Stimulated activated naive CD8-positive, alpha-beta T cell treated with anti-CD3 and anti-CD28 coated beads, Interleukin-15, Interleukin-2, amounts not matched to agents 100 ng/mL and 50 ng/mL, for 24 hours (primary cell): Measurements from ENCODE around the gene TXNDC5.

Experiments
- H3K27ac Mint-ChIP-seq: one replicate; pipeline ENCODE4 v1.8.0; 2021; ENCODE audit warnings: mild to moderate bottlenecking, mixed read lengths
- H3K27me3 Mint-ChIP-seq: one replicate; pipeline ENCODE4 v1.8.0; 2021; ENCODE audit warnings: mixed read lengths
- H3K36me3 Mint-ChIP-seq: one replicate; pipeline ENCODE4 v1.8.0; 2021; ENCODE audit warnings: low read depth, mixed read lengths
- H3K4me1 Mint-ChIP-seq: one replicate; pipeline ENCODE4 v1.8.0; 2021; ENCODE audit warnings: low read depth, mixed read lengths
- H3K4me3 Mint-ChIP-seq: one replicate; pipeline ENCODE4 v1.8.0; 2021; ENCODE audit warnings: mild to moderate bottlenecking, mixed read lengths
- H3K9me3 Mint-ChIP-seq: one replicate; pipeline ENCODE4 v1.8.0; 2021; ENCODE audit warnings: mixed read lengths

The TXNDC5 gene

DNA sequence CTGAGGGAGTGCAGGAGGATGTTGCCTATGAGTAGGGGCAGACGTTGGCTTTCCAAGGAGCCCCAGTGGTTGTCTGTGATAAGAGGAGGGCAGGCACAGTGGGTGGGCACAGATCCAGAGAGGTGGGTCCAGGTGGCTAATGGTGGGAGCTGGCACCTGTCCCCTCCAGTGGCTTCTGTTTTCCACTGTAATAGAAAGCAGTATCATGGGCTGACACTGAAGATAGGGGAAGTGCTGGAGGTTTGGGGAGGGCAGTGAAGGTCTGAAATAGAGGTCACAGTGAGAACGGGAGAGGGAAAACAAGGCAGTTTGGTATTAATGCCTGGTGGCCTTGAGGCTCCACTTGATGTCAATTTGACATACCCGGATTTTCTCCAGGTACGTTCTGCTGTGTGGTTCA, 10.5 kb upstream of the TXNDC5 start:
- Mint-ChIP-seq H3K9me3 (peaks cover 11% of the 10 kb centered on the region), H3K27me3 (peaks cover 8% of the 10 kb centered on the region), H3K4me1 (no peaks in the 10 kb centered on the region), H3K27ac (no peak overlapping the region), H3K4me3 (no peak overlapping the region), H3K36me3 (peaks cover 8% of the 10 kb centered on the region)

DNA sequence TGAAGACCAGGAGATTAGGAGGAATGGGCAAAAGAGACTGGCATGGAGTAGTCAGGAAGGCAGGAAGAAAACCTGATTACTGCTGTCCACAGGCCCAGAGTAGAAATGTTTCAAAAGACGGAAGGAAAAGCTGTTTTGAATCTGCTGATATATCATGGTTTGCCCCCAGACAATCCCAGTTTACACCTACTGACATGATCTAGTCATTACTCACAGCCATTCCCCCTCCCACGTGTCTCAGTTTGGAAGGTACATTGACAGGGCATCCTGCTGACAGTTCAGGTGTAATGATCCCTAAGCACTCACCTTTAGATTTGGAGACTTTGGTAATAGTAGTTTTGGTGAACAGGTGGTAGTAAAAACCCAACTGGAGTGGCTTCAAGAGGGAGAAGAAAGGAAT, 9.8 kb upstream of the TXNDC5 start:
- Mint-ChIP-seq H3K9me3 (peaks cover 9% of the 10 kb centered on the region), H3K4me1 (no peaks in the 10 kb centered on the region), H3K4me3 (no peak overlapping the region), H3K36me3 (peaks cover 6% of the 10 kb centered on the region), H3K27ac (no peak overlapping the region), H3K27me3 (peaks cover 7% of the 10 kb centered on the region)

- Mint-ChIP-seq H3K27me3 (peaks cover 1% of the 10 kb centered on the region), H3K27ac (no peak overlapping the region), H3K4me1 (no peaks in the 10 kb centered on the region), H3K36me3 (peaks cover under 1% of the 10 kb centered on the region), H3K4me3 (no peak overlapping the region), H3K9me3 (peaks cover 3% of the 10 kb centered on the region)
Observed at GRCh38 chr6:7919871-7920270, 9.3 kb upstream of the TXNDC5 start.

DNA sequence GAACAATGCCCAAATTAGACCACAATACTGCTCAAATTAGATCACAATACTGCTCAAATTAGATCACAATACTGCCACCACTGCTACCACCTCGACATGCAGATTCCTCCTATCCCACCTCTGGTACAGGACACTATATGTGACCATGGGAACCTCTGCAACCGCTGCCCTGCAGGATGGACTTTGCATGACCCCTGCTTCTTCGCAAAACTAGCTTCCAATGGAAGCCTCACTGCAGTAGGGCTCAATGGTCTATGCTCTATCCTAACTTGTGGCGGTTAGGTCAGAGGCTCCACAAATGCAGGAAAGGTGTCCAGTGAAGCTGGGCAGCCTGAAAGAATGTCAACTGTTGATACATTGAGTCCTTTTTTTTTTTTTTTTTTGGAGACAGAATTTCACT, 7.8 kb upstream of the TXNDC5 start:
- no peaks in the 10 kb centered on the region for H3K27me3 Mint-ChIP-seq
- H3K4me3 Mint-ChIP-seq = no peak overlapping the region
- H3K4me1 Mint-ChIP-seq = no peaks in the 10 kb centered on the region
- H3K9me3 Mint-ChIP-seq = no peaks in the 10 kb centered on the region
- H3K27ac Mint-ChIP-seq = no peak overlapping the region
- no peaks in the 10 kb centered on the region for H3K36me3 Mint-ChIP-seq

DNA sequence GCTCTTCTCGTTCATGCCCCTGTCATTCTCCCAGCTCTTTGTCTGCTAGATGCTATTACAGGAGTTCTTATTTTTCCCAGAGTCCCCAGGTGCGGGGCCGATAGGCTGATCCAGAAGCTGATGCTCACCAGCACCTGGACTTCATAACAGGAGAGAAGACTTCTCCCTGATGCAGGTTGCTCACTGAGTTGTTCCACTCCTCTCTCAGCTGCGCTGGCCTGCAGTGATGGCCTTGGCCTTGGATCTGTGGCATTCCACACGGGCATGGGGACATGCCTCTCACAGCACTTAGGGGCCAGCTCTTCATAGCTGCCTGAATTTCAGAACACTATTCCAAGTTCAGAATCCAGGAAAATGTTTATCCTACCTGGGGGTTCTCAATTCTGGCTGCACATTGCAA, 7.1 kb upstream of the TXNDC5 start:
- H3K9me3 Mint-ChIP-seq = no peaks in the 10 kb centered on the region

GRCh38 chr6:7916959-7917358, 6.4 kb upstream of the TXNDC5 start:
- Mint-ChIP-seq H3K4me3 (no peak overlapping the region), H3K4me1 (no peaks in the 10 kb centered on the region), H3K36me3 (no peaks in the 10 kb centered on the region), H3K27ac (no peak overlapping the region), H3K27me3 (no peaks in the 10 kb centered on the region), H3K9me3 (no peaks in the 10 kb centered on the region)

More for the DNA sequence above, 7.1 kb upstream of the TXNDC5 start:
- Mint-ChIP-seq H3K4me1 (no peaks in the 10 kb centered on the region), H3K4me3 (no peak overlapping the region), H3K36me3 (no peaks in the 10 kb centered on the region), H3K27ac (no peak overlapping the region), H3K27me3 (no peaks in the 10 kb centered on the region)

DNA sequence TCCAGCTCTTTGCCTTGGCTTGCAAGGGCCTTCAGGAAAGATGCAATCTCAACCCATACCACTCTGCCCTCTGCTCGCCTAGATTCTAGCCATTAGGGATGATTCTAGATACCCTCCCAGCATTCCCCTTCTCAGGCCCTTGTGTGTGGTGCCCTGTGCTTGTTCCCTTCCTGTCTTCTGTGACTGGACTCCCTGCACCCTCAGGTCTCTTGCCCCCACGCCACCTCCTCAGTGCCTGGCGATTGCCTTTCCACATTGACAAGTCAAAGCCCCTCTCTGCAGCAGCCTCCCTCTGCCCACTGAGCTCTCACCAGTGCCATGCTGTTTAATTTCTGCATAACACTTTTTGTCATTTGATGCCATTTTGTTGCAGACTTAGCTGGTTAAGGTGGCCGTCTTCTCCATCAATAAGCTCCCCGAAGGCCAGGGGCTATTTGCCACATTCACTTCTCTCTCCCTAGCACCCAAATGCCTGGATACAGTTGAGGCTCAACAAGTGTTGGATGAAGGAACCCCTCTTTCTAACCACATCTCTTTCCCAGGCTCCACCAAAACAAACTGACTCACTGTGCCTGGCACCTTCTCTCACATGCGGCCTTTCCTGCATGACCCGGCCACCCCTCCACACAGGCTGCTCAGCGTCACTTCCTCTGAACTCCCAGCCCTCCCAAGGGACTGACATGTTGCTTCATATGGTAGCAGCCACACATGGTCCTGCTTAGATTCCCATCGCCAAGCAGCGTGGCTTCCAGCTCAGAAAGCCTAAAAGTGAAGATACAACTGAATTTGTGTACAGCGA, 4.6 kb upstream of the TXNDC5 start:
- H3K36me3 Mint-ChIP-seq = no peaks in the 10 kb centered on the region
- no peak overlapping the region for H3K27ac Mint-ChIP-seq
- no peaks in the 10 kb centered on the region for H3K9me3 Mint-ChIP-seq
- H3K4me3 Mint-ChIP-seq = no peak overlapping the region
- no peaks in the 10 kb centered on the region for H3K27me3 Mint-ChIP-seq
- H3K4me1 Mint-ChIP-seq = peaks cover 4% of the 10 kb centered on the region

DNA sequence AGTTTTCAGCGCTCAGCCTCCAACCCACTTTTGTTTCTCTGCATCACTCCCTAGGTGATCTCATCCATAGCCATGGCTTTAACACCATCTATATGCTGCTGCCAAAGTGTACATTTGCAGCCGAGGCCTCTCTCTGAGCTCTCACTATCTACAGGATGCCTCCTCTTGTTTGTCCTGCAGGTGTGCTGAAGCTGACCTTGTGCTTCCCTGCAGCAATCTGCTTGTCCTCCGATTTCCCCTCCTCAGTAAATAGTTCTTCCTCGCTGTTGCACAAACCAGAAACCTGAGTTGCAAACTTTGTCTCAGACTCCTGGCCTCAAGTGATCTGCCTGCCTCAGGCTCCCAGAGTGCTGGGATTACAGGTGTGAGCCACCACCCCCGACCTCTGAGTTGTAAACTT, 3.7 kb upstream of the TXNDC5 start:
- H3K27ac Mint-ChIP-seq = no peak overlapping the region

DNA sequence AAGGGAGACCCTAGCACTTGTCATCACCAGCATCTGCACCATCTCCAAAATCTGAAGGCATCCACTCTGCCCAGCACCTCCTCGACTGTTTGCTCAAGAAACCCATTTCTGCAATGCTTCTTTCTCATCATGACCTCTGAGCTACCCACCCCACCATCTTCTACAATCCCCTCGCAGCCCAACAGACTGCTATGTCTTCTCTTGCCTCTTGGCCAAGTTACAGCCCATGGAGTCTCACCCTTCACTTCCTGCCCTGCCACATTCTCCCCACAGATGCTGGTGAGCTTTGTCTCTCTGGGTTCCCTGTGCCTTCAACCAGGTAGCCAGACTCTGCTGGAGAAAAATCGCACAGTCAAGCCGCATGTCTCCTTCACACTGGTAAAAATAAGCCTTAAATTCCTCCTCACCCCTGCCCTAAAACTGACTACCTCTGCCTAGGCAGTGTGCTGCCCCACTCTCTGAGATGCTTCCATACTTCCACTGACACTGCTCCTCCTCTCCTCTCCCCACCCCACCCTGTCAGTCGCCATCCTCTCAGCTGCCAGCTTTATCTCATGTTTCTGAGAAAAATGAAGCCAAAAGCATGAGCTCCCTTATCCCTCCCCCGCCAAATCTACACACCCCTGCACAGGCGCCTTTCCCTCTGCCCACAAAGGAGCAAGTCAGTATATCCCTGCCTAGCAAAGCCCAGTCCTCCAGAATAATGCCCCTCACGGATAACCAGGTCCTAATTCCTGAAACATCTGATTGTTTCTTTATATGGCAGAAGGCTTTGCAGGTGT, 2.3 kb upstream of the TXNDC5 start:
- no peaks in the 10 kb centered on the region for H3K27me3 Mint-ChIP-seq
- no peak overlapping the region for H3K4me3 Mint-ChIP-seq
- H3K9me3 Mint-ChIP-seq = no peaks in the 10 kb centered on the region
- H3K4me1 Mint-ChIP-seq = peaks cover 10% of the 10 kb centered on the region
- peaks cover 13% of the 10 kb centered on the region for H3K36me3 Mint-ChIP-seq
- H3K27ac Mint-ChIP-seq = no peak overlapping the region

More for the DNA sequence above, 3.7 kb upstream of the TXNDC5 start:
- no peaks in the 10 kb centered on the region for H3K9me3 Mint-ChIP-seq
- H3K36me3 Mint-ChIP-seq = peaks cover 4% of the 10 kb centered on the region
- H3K27me3 Mint-ChIP-seq = no peaks in the 10 kb centered on the region
- H3K4me1 Mint-ChIP-seq = peaks cover 4% of the 10 kb centered on the region
- H3K4me3 Mint-ChIP-seq = no peak overlapping the region

DNA sequence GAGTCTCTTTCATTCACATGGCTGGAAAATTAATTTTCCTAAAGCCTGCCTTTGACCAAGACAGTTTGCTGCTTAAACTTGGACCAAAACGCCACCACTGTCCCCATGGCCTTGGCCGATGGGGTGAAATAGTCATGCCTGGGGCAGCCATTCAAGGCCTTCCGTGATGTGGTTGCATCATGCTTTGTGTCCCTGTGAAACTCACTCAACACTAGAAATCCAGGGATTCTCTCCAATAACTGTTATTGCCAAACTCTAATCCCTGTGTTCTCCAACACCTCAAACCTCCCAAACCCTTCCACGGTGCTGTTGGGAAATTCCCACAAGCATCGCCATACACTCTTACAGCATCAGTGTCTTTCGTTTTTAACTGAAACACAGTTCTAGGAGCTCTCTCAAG, 1.4 kb upstream of the TXNDC5 start:
- Mint-ChIP-seq H3K36me3 (peaks cover 19% of the 10 kb centered on the region), H3K4me1 (peaks cover 15% of the 10 kb centered on the region), H3K9me3 (no peaks in the 10 kb centered on the region), H3K4me3 (no peak overlapping the region), H3K27ac (no peak overlapping the region), H3K27me3 (no peaks in the 10 kb centered on the region)

GRCh38 chr6:7911345-7911725, 747 bp upstream of the TXNDC5 start:
- Mint-ChIP-seq H3K4me3 (no peak overlapping the region), H3K36me3 (peaks cover 25% of the 10 kb centered on the region), H3K27me3 (no peaks in the 10 kb centered on the region), H3K27ac (no peak overlapping the region), H3K4me1 (peaks cover 15% of the 10 kb centered on the region), H3K9me3 (no peaks in the 10 kb centered on the region)

DNA sequence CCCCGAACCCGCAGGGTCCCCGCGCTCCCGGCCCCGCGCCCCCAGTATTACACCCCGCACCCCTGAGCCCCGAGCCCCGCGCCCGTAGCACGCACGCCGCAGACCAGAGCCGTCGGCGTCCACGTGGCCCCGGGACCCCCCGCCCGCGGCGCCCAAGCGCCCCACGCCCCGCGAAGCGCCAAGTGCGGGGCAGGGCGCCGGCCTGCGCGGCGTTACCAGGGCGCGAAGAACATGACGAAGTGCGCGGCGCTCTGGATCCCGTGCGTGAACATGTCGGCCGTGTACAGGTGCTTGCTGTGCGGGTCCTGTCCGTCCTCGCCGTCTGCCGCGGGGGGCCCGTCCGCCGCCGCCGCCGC, 312 bp downstream of the TXNDC5 start:
- H3K27me3 Mint-ChIP-seq = no peaks in the 10 kb centered on the region
- H3K4me3 Mint-ChIP-seq = no peak overlapping the region

DNA sequence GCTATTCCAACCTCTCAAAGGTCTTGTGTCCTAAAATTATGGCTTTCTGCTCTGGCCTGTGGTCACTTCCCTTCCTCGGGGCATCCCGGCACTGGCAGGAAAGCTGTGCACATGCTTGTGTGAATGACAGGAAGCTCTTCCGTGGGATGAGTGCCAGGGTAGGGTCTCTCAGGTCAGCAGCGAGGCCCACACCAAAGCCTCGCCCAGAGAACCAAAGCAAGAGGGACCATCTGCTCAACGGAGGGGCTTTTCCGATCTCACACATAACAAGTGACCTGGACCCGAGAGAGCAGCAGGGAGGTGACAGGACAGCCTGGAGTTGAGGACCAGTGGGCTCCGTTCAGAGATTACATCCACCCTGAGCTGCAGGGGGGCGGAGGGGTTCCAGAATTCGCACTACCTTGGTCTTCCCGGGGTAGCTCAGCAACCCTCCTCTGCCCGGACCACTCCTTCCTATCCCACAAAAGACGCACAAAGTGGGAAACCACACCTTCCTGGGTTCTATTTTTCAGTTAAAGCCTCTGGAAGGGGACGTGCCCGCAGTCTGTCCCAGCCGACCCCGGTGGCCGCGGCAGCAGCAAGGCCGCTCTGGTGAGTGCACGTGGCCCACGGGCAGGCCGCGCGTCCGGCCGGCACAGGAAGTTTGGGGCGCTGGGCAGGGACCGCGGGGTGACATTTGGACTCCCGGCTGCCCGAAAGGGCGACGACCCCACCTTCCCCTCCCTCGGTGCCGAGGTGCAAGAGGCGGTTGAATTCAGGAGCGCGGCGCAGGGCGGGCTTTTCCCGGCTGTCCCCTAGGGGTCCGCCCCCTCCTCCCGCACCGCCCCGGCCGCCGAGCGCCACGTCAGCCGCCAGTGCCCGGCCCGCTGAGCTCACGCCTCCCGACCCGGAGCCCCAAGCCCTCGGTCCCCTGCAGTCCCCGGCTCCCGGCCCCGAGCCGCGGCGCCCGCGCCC, 988 bp downstream of the TXNDC5 start:
- Mint-ChIP-seq H3K27me3 (no peaks in the 10 kb centered on the region), H3K4me1 (peaks cover 15% of the 10 kb centered on the region), H3K9me3 (no peaks in the 10 kb centered on the region), H3K36me3 (peaks cover 32% of the 10 kb centered on the region), H3K27ac (peak overlapping the region; percentile 79), H3K4me3 (peak overlapping the region; percentile 95)

More for the DNA sequence above, 312 bp downstream of the TXNDC5 start:
- H3K36me3 Mint-ChIP-seq = peaks cover 26% of the 10 kb centered on the region
- H3K9me3 Mint-ChIP-seq = no peaks in the 10 kb centered on the region
- peaks cover 15% of the 10 kb centered on the region for H3K4me1 Mint-ChIP-seq
- H3K27ac Mint-ChIP-seq = no peak overlapping the region

GRCh38 chr6:7907159-7907558, 3.4 kb downstream of the TXNDC5 start:
- H3K4me3 Mint-ChIP-seq = no peak overlapping the region
- H3K36me3 Mint-ChIP-seq = peaks cover 55% of the 10 kb centered on the region
- H3K9me3 Mint-ChIP-seq = no peaks in the 10 kb centered on the region
- H3K27ac Mint-ChIP-seq = no peak overlapping the region
- peaks cover 15% of the 10 kb centered on the region for H3K4me1 Mint-ChIP-seq
- H3K27me3 Mint-ChIP-seq = no peaks in the 10 kb centered on the region

GRCh38 chr6:7906741-7907140, 3.8 kb downstream of the TXNDC5 start:
- Mint-ChIP-seq H3K27me3 (no peaks in the 10 kb centered on the region), H3K4me1 (peaks cover 15% of the 10 kb centered on the region)

More at GRCh38 chr6:7906741-7907140, 3.8 kb downstream of the TXNDC5 start:
- no peak overlapping the region for H3K4me3 Mint-ChIP-seq
- H3K9me3 Mint-ChIP-seq = no peaks in the 10 kb centered on the region
- no peak overlapping the region for H3K27ac Mint-ChIP-seq
- H3K36me3 Mint-ChIP-seq = peaks cover 60% of the 10 kb centered on the region
